ENCODE results near the gene IQCB1. TPM values are rescaled to one million over a fixed set of nuclear protein-coding genes. Genes with fewer than 3 reads are reported as not detected.
"Not testable (repeated sequence)": the region's sequence is repeated elsewhere in the genome, so short reads cannot be mapped to it uniquely, and the experiment has no call there.

IQCB1 gene, protein sequence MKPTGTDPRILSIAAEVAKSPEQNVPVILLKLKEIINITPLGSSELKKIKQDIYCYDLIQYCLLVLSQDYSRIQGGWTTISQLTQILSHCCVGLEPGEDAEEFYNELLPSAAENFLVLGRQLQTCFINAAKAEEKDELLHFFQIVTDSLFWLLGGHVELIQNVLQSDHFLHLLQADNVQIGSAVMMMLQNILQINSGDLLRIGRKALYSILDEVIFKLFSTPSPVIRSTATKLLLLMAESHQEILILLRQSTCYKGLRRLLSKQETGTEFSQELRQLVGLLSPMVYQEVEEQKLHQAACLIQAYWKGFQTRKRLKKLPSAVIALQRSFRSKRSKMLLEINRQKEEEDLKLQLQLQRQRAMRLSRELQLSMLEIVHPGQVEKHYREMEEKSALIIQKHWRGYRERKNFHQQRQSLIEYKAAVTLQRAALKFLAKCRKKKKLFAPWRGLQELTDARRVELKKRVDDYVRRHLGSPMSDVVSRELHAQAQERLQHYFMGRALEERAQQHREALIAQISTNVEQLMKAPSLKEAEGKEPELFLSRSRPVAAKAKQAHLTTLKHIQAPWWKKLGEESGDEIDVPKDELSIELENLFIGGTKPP
- polyA plus RNA-seq (ENCODE audit: insufficient read length in 3 of 3) = 10 to 100 TPM; 32.9 to 45.4 (median 34.1) TPM

DNA sequence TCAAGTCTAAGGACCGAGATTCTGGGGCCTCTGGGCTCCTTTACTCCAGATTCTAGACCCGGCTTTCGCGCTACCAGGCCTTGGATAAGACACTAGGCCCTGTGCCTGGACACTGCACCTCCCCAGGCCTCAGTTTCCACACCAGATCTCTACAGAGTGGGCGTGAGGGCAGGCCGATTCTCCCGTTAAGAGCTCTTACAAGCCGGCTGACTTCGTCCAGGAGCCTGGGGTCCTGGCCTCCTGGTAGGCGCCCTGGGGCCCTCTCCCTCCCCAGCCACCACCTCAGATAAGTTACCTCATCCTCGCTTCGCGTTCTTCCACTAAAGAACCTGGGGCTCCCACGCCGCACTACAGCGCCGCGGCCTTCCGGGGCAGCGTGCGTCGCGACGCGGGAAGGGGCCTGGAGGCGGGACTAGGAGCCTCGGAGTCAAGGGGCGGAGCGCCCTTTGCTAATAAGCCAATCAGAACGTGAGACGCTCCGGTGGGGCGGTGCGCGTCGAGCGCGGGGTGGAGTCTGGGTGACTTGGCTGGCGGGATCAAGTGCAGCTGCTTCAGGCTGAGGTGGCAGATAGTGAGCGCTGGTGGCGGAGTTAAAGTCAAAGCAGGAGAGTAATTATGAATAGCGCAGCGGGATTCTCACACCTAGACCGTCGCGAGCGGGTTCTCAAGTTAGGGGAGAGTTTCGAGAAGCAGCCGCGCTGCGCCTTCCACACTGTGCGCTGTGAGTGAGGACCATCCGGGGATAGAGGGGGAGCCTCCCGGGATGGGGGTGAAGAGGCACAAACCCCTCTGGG, at the start of gene IQCB1, which contains the start of gene EAF2:
TSS of gene IQCB1 (minus strand) at position 390 of the 794 bp plus-strand sequence. CDS start 6,100 bp downstream, outside the sequence.
TSS of gene EAF2 (plus strand) at position 539 of the 794 bp plus-strand sequence. CDS start at position 616, 77 bp downstream.
- peak; percentile 89 to 93 (median 92) for DNase-seq (ENCODE audit: low read depth in 3 of 3, low spot score in 2 of 3)

DNA sequence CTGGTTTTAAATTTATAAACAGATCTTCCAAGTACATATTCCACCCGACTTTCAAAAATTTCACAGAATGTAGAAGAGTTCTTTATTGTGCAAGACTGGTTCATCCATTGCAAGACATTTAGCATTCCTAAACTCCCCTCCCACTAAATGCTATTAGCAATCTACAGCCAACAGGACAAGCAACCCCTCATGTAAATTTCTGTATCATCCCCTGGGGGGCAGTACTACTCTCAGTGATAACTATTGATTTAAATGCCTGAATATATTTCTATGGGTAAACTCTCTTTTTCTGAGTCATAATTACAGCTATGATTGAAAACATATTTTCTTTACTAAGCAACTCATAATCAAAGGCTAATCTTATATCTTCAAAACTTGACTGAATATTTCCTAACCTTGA, 48.6 kb upstream of the IQCB1 start:
- DNase-seq (ENCODE audit: low read depth in 3 of 3, low spot score in 2 of 3) = no peak

DNA sequence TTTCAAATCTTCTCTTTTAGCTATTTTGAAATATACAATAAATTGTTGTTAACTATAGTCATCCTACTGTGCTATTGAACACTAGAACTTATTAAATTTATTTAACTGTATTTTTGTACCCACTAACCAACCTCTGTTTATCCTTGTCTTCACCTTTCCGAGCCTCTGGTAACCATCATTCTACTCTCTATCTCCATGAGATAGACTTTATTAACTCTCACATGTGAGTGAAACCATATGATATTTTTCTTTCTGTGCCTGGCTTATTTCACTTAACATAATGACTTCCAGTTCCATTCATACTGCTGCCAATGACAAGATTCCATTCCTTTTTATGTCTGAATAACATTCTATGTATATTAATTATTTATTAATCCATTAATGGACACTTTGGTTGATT, 43.6 kb upstream of the IQCB1 start:
- no peak for DNase-seq (ENCODE audit: low read depth in 3 of 3, low spot score in 2 of 3)

DNA sequence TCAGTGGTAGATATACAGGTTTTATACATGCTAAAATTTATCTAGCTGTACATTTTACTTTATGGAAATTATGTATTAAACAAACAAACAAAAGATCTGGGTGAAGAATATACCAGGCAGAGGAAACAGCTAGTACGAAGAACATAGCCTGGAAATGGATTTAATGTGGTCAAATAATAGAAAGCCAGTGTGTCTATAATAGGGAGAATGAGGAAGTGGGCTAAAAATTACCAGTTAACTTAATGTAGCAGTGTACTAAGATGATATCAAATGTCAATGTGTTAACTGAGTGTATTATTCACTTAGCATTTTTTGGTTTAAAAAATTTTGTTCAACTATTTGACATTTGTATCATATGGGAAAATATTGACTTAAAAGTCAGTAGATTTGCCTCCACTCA, 36.6 kb upstream of the IQCB1 start:
- no peak for DNase-seq (ENCODE audit: low read depth in 3 of 3, low spot score in 2 of 3)

DNA sequence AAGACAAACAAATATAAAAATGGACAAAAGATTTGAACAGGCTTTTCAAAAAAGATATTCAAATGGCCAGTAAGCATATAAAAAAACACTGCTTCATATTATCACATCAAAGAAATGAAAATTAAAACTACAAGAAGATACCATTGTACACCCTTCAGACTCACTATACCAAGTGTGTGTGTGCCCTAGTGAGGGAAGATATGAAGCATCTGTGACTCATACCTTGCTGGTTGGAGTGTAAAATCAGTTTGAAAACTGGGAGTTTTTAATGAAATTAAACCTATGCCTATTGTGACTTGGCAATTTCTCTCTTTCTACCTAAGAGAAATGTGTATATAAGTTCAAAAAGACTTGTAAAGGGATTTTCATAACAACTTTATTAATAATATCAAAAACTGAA, 35.9 kb upstream of the IQCB1 start:
- DNase-seq (ENCODE audit: low read depth in 3 of 3, low spot score in 2 of 3) = no peak

DNA sequence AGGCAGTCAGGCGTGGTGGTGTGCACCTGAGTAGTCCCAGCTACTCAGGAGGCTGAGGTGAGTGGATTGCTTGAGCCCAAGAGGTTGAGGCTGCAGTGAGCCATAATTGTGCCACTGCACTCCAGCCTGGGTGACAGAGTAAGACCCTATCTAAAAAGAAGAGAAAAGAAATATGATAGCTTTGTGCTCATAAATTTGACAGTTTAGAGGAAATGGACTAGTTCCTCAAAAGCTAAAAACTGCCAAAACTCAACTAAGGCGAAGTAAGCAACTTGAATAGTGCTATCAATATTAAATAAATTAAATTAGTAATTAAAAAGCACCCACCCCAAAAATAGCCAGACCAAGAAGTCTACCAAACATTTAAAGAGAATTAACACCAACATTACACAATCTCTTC, 34.9 kb upstream of the IQCB1 start:
- DNase-seq (ENCODE audit: low read depth in 3 of 3, low spot score in 2 of 3) = no peak

DNA sequence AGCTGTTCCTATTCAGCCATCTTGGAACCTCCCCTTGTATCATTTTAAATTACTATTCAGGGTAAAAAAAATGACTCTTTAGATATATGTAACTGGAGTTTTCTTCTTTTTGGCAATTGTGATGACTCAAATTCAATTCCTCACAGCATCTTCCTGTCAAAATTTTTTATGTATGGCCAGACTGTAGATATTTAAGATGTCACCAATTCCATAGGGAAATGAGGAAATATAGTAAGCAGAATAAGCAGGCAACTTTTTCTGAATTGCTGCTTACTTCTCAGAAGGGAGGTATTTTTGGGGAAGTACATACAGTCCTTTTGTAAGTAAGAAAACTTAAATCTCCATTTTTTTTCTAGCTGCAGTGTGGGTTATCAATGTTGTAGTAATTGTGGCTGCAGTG, 28.9 kb upstream of the IQCB1 start:
- no peak for DNase-seq (ENCODE audit: low read depth in 3 of 3, low spot score in 2 of 3)

DNA sequence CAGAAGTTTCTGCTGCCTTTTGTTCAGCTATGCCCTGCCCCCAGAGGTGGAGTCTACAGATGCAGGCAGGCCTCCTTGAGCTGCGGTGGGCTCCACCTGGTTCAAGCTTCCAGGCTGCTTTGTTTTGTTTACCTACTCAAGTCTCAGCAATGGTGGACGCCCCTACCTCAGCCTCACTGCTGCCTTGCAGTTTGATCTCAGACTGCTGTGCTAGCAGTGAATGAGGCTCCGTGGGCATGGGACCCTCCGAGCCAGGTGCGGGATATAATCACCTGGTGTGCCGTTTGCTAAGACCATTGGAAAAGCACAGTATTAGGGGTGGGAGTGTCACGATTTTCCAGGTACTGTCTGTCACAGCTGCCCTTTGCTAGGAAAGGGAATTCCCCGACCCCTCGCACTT, 28.4 kb upstream of the IQCB1 start:
- not testable (repeated sequence) for DNase-seq (ENCODE audit: low read depth in 3 of 3, low spot score in 2 of 3)

DNA sequence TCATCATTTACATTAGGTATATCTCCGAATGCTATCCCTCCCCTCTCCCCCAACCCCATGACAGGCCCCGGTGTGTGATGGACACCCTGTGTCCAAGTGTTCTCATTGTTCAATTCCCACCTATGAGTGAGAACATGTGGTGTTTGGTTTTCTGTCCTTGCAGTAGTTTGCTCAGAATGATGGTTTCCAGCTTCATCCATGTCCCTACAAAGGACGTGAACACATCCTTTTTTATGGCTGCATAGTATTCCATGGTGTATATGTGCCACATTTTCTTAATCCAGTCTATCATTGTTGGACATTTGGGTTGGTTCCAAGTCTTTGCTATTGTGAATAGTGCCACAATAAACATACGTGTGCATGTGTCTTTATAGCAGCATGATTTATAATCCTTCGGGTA, 22.9 kb upstream of the IQCB1 start:
- not testable (repeated sequence) for DNase-seq (ENCODE audit: low read depth in 3 of 3, low spot score in 2 of 3)

DNA sequence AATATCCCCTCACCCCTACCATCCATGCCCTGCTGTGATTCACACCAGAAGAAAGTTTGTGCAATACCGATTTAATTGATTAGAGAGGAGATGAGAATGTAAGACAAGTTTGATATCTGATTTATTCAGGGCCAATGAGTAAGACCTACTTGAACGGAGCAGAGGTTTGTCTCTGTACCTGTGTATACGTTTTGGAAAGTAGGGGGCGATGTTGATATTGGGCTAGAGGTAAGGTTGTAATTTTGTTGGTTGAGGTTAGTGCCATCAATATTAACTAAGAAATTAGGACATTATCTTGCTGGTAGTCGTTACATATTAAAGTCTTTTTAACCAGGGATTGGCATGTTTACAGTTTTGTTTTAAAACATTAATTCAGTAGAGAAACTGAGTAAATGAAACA, 20.7 kb upstream of the IQCB1 start:
- DNase-seq (ENCODE audit: low read depth in 3 of 3, low spot score in 2 of 3) = no peak

DNA sequence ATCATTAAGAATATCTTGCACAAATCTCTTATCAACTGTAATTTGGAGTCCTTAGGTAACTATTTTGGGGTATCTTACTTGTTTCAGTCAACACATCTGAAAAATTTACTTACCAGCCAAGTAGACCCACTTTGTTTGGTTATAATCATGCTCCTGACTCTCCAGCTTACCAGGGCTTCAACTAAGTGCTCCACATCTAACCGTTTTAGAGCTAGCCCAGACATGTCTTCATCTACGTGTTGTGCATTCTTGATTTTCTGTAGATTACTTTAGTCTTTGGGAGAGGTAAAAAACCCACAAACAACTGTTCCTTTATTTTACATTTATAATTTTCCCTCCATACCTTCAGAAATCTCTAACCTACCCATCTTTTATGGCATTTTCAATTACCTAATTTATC, 17.4 kb upstream of the IQCB1 start:
- no peak for DNase-seq (ENCODE audit: low read depth in 3 of 3, low spot score in 2 of 3)

DNA sequence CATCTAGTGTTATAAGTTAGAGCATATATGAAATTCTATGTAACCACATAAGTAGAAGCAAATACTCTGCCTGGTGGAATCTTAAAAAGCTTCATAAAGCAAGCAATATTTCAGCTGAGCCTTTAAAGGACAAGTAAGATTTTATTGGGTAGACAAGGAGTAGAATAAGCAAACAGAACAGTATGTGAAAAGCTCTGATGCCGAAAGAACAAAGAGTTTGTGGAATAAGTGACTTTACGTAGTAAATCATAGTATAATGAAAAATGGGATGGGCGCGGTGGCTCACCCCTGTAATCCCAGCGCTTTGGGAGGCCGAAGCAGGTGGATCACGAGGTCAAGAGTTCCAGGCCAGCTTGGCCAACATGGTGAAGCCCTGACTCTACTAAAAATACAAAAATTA, 10.0 kb upstream of the IQCB1 start:
- DNase-seq (ENCODE audit: low read depth in 3 of 3, low spot score in 2 of 3) = no peak

DNA sequence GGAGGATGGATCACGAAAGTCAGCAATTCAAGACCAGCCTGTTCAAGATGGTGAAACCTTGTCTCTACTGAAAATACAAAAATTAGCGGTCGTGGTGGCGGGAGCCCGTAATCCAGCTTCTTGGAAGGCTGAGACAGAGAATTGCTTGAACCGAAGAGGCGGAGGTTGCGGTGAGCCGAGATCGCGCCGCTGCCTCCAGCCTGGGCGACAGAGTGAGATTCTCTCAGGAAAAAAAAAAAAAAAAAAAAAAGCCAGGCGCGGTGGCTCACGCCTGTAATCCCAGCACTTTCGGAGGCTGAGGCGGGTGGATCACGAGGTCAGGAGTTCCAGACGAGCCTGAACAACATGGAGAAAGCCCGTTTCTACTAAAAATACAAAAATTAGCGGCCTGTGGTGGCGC, 5.1 kb upstream of the IQCB1 start:
- no peak for DNase-seq (ENCODE audit: low read depth in 3 of 3, low spot score in 2 of 3)

DNA sequence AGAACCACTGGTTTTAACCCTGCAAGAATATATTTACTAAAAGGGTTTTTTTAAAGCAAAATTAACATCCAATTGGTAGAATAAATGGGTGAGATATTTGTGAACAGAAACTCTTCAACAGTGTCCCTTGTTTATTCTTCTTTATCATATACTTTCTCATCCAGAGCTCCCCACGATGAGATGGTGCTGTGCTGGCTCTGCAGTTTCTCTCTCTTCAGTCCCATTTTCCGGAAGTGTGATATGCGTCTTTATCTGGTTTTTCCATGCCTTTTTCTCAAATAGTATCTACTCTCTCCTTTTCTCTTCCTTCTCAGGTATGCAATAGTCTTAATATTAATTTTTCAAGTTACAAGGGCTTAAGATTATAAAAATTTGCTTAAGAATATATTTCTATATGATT, 1.6 kb upstream of the IQCB1 start:
- DNase-seq (ENCODE audit: low read depth in 3 of 3, low spot score in 2 of 3) = no peak

DNA sequence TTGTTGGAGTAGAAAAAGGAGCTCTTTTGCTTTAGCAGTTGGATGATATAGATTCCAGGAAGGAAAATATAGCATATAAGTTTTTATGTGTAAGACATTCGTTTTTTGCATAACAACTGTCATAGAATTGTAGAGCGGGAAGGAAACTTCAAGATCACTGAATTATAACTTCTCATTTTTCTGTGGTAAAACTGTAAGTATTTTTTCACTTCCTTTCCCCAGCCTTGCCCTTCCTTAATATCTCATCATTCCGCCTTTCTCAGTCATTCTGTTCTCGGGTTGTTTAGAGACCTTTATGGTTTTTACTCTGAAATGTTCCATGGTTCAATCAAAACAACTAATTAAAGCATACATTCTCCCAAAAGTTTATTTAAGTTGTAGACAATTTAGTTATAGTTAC, 1.2 kb upstream of the IQCB1 start:
- DNase-seq (ENCODE audit: low read depth in 3 of 3, low spot score in 2 of 3) = no peak

DNA sequence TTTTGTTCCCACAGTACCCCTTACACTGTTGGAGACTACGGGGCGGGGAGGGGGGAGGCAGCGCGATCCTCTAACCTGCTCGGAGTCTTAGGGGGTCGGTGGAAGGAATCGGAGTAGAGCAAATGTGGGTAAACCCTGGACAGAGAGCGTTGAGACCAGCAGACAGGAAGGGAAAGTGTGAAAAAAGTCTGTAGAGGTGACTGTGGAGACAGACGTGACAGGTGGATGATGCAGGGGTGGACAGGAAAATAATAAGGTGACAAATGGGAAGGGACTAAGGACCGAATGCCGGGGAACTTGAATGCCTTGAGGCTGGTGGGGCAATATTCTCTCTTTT, 573 bp upstream of the IQCB1 start:
- DNase-seq (ENCODE audit: low read depth in 3 of 3, low spot score in 2 of 3) = no peak

DNA sequence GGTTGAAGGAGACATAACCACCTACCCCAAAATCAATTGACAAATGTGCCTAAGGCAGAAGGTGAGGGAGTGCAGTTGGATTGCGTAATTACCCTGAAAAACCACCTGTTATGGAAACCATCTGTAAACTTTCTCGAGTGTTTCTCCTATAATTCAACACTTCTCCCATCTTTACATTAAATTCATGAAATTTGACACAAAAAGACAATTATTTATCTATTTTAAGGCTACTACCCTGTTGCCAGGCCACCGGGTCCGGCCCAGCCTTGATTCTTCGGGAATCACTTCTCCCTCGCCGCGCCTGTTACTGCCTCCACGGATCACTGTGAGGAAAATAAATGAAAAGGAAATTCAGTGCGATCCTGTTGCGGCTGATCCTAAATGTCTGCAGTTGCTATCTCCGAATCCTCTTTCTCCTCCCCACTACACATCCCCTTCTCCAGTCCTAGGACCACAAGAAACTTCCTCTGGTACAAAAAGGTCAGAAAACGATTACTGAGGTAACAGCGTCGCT, 646 bp downstream of the IQCB1 start:
- DNase-seq (ENCODE audit: low read depth in 3 of 3, low spot score in 2 of 3) = peak; percentile 19 to 41 (median 31)

DNA sequence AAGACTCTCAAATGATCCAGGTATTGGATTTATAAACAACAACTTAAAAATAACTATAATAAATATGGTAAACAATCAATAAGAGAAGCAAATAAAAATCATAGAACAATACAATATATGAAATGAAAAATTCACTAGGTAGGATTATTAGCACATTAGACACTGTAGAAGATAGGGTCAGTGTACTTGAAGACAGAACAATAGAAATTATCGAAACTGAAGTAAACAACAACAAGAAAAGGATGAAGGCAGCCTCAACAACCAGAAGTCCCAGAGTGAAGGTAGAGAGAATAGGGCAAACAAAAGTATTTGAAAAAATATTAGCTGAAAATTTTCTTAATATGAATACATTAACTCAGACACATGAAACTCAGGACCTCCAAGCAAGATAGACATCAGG, 11.9 kb downstream of the IQCB1 start:
- DNase-seq (ENCODE audit: low read depth in 3 of 3, low spot score in 2 of 3) = no peak

DNA sequence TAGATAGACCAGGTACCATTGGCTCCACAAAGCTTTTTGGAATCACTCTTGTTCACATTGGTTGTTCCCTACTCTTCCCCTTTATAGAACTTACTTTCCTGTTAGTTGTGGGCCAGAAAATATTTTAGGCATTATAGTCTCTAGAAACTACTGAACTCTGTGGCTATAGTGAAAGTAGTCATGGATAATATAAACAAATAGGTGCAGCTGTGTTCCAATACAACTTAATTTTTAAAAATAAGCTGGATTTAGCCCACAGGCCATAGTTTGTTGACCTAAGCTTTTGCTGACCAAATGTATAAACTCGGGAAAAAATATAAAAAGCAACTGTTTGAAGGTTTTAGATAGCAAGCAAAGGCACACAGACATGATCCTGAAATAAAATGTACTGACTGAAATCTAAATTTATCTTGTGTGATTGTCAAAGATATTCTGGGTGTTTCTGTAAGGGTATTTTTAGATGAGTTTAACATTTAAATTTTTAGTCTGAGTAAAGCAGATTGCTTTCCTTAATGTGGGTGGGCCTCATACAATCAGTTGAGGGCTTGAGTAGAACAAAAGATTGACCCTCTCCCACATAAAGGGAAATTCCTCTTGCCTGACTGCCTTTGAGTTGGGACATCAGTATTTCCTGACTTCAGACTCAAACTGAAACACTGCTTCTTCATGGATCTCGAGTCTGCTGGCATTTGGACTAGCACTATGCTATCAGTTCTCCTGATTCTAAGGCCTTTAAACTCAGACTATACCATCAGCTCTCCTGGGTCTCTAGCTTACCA, 13.2 kb downstream of the IQCB1 start:
- no peak for DNase-seq (ENCODE audit: low read depth in 3 of 3, low spot score in 2 of 3)

DNA sequence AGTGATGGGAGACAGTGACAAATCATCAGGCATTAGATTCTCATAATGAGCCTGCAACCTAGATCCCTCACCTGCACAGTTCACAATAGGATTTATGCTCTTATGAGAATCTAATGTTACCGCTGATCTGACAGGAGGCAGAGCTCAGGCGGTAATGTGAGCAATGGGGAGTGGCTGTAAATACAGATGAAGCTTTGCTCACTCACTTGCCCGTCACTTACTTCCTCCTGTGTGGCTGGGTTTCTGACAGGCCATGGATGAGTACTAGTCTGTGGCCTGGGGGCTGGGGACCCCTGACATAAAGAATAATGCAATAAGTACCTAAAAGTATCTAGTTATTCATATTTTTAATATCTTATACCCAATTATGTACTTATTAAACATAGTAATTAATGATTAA, 15.6 kb downstream of the IQCB1 start:
- DNase-seq (ENCODE audit: low read depth in 3 of 3, low spot score in 2 of 3) = no peak

DNA sequence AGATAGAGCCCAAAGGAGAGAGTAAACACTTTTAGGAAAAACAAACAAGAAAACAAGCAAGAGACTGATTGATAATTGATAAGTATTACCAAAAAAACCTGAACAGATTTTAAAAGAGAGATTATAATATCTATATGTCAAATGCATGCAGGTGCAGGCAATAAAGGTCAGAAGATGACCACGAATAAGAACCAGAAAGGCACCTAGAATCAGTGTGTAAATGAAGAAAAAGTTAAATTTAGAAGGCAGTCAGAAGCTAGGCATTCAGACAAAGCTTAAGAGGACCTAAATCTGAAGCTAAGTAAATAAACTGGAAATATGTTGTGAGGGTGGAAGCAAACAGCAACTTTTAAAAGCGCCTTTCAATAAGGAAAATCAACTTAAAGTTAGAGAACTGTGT, 16.3 kb downstream of the IQCB1 start:
- no peak for DNase-seq (ENCODE audit: low read depth in 3 of 3, low spot score in 2 of 3)

Data from right renal cortex interstitium (tissue), 3 donors.